ENCODE measurements around the gene HP1BP3. TPM values are rescaled to one million over a fixed set of nuclear protein-coding genes. Genes with fewer than 3 reads are reported as not detected.

Gene HP1BP3
- total RNA-seq, 4 donors from 2014 or later = 73.9 to 121 (median 108) TPM

DNA sequence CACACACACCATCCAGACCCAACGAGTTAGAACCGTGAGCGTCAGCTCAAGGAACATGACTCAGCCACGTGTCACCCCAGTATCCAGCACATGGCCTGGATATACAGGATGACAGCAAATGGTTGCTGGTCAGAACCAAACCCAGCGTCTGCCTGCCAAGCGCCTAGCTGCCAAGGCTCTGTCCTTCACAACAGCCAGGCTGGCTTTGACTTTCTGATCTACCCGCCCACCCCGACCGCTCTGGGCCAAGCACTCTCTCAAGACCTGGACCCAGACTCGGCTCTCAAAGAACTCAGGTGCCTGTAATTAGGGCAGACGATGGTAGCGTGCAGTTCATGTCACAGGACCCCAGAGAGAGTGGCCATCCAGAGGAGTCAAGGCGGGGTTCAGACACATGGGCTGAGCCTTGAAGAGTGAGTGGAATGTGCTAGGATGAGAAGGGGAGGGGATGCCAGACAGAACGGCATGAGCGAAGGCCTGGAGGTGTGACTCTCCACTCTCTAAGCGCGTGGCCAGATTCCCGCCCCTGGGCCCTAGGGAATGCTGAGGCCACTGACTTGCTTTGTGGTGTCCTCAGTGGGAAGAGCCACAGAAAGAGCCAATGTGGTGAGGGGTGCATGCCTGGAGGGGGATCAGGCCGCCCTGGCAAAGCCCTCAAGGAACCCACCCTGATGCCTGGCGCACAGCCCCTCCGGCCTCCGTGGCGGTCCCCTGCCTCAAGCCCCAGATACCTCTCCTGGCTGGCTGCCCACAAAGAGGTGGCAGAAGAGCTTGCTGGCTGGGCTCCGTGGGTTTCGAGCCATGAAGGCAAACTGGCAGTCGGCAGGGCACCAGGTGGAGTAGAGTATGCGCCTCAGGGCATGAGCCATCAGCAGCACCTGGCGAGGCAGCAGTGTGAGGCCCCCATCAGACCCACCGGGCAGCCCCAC, 61.7 kb downstream of the HP1BP3 start:
- H3K4me3 ChIP-seq = no peak overlapping the region
- TF ChIP-seq, protein P1, sequence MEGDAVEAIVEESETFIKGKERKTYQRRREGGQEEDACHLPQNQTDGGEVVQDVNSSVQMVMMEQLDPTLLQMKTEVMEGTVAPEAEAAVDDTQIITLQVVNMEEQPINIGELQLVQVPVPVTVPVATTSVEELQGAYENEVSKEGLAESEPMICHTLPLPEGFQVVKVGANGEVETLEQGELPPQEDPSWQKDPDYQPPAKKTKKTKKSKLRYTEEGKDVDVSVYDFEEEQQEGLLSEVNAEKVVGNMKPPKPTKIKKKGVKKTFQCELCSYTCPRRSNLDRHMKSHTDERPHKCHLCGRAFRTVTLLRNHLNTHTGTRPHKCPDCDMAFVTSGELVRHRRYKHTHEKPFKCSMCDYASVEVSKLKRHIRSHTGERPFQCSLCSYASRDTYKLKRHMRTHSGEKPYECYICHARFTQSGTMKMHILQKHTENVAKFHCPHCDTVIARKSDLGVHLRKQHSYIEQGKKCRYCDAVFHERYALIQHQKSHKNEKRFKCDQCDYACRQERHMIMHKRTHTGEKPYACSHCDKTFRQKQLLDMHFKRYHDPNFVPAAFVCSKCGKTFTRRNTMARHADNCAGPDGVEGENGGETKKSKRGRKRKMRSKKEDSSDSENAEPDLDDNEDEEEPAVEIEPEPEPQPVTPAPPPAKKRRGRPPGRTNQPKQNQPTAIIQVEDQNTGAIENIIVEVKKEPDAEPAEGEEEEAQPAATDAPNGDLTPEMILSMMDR (IDR thresholded peaks at IDR 0.05 in 4 of 5, conservative IDR thresholded peaks at IDR 0.05 in 1 of 5) = no peak
- no peak for TF ChIP-seq POLR2A (IDR thresholded peaks at IDR 0.05)
- peaks cover 0 to 2% (median 0%) of the 10 kb centered on the region in 3 donors for H3K27me3 ChIP-seq
- intact Hi-C loops (cut with DNase I; ENCODE audit: low total_unique reads) = no loop called here
- H3K4me1 ChIP-seq = no peaks in the 10 kb centered on the region
- in situ Hi-C loops (cut with MboI; ENCODE audit: low sequenced_read_pairs in 4 of 4) = no loop called here
- H3K36me3 ChIP-seq = no peaks in the 10 kb centered on the region
- DNase-seq = no peak
- H3K9me3 ChIP-seq = no peaks in the 10 kb centered on the region
- no peak for ATAC-seq
- no peak overlapping the region for H3K27ac ChIP-seq

DNA sequence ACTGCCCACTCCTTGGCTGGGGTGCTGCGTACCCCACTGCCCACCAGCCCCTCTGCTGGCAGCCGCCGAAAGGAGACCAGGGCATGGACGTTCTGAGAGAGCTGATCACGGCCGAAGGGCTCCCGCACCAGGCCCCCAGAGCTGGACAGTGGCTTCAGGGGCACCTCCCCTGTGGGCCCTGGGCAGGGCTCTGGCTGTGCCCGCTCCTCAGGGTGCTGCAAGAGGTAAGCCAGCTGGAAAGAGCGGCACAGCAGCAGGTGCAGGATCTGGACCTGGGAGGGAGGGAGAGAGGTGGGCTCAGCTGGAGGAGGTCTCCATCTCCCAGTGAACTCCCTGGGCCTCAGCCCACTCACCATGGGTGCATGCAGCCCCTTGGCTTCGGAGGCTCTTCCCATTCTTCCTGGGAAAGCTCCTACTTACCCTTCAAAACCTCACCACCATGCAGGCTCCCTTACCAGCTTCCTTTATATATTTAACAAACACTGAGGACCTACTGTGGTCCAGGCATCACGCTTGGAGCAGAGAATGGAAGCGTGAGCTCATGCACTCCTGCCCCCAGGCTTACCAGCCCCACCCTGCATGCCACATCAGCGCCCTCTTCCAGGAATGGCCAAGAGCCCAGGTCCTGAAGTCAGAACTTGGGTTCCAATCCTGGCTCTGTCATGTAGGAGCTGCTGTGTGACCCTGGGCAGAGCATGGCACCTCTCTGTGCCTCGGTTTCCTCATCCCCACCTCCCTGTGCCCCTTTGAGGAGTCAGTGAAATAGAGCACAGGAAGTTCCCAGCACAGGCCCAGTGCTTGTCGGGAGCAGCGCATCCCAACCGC, 62.5 kb downstream of the HP1BP3 start:
- H3K27ac ChIP-seq = no peak overlapping the region
- H3K4me1 ChIP-seq = no peaks in the 10 kb centered on the region
- TF ChIP-seq, protein P1 (IDR thresholded peaks at IDR 0.05 in 4 of 5, conservative IDR thresholded peaks at IDR 0.05 in 1 of 5) = no peak
- TF ChIP-seq POLR2A (IDR thresholded peaks at IDR 0.05) = no peak
- no peaks in the 10 kb centered on the region for H3K9me3 ChIP-seq
- H3K4me3 ChIP-seq = no peak overlapping the region
- H3K36me3 ChIP-seq = no peaks in the 10 kb centered on the region
- ATAC-seq (no peak), DNase-seq (no peak)
- in situ Hi-C loops (cut with MboI; ENCODE audit: low sequenced_read_pairs in 4 of 4) (loop anchor here in 1 of 4 donors (25.0 kb wide), 1 partner anchor 638 kb away; no protein-coding TSS in a partner anchor), intact Hi-C loops (cut with DNase I; ENCODE audit: low total_unique reads) (no loop called here)
- H3K27me3 ChIP-seq = no peaks in the 10 kb centered on the region

GRCh38 chr1:20723537-20724363, 63.4 kb downstream of the HP1BP3 start:
- Histone ChIP-seq H3K4me3 (no peak overlapping the region), H3K27me3 (no peaks in the 10 kb centered on the region), H3K27ac (no peak overlapping the region), H3K9me3 (no peaks in the 10 kb centered on the region), H3K4me1 (no peaks in the 10 kb centered on the region), H3K36me3 (no peaks in the 10 kb centered on the region)
- intact Hi-C loops (cut with DNase I; ENCODE audit: low total_unique reads) (no loop called here), in situ Hi-C loops (cut with MboI; ENCODE audit: low sequenced_read_pairs in 4 of 4) (loop anchor here in 1 of 4 donors (25.0 kb wide), 1 partner anchor 639 kb away; no protein-coding TSS in a partner anchor)
- DNase-seq (no peak), ATAC-seq (no peak)
- TF ChIP-seq, protein P1 (IDR thresholded peaks at IDR 0.05 in 4 of 5, conservative IDR thresholded peaks at IDR 0.05 in 1 of 5) = no peak
- no peak for TF ChIP-seq POLR2A (IDR thresholded peaks at IDR 0.05)

DNA sequence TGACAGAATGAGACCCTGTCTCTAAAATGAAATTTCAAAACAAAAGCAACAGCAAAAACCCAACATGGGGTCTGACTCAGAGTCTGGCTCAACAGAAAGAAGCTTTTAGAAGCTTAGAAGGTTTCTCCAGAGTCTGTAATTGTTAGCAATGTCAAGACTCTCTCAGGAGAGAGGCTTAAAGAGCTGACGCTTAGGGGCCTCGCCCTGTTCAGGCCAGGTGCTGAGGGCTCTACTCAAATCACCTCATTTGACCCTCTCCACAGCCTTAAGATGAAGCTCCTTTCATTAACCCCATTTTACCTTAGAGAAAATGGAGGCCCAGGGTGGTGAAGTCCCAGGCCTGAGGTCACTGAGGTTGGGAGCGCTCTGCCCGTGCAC, 64.0 kb downstream of the HP1BP3 start:
- no peaks in the 10 kb centered on the region for H3K27me3 ChIP-seq
- no peaks in the 10 kb centered on the region for H3K36me3 ChIP-seq
- H3K9me3 ChIP-seq = no peaks in the 10 kb centered on the region
- in situ Hi-C loops (cut with MboI; ENCODE audit: low sequenced_read_pairs in 4 of 4) (loop anchor here in 1 of 4 donors (25.0 kb wide), 1 partner anchor 639 kb away; no protein-coding TSS in a partner anchor), intact Hi-C loops (cut with DNase I; ENCODE audit: low total_unique reads) (no loop called here)
- ATAC-seq (no peak), DNase-seq (no peak)
- no peaks in the 10 kb centered on the region for H3K4me1 ChIP-seq
- H3K4me3 ChIP-seq = no peak overlapping the region
- no peak for TF ChIP-seq POLR2A (IDR thresholded peaks at IDR 0.05)
- TF ChIP-seq, protein P1 (IDR thresholded peaks at IDR 0.05 in 4 of 5, conservative IDR thresholded peaks at IDR 0.05 in 1 of 5) = no peak
- no peak overlapping the region for H3K27ac ChIP-seq

All from gastrocnemius medialis (tissue), 4 donors.